NT2/D1 (cell line): ENCODE results near the gene KIF16B.

Experiments
- SUZ12 ChIP-seq: IDR thresholded peaks from 2 replicates; pipeline ENCODE4 v1.6.1; 2011; ENCODE audit not compliant: insufficient read length, insufficient read depth; ENCODE audit errors: extremely low read depth
- ZNF274 ChIP-seq: IDR thresholded peaks from 2 replicates; pipeline ENCODE4 v1.6.1; 2011; ENCODE audit warnings: mild to moderate bottlenecking, low read depth, low read length

DNA sequence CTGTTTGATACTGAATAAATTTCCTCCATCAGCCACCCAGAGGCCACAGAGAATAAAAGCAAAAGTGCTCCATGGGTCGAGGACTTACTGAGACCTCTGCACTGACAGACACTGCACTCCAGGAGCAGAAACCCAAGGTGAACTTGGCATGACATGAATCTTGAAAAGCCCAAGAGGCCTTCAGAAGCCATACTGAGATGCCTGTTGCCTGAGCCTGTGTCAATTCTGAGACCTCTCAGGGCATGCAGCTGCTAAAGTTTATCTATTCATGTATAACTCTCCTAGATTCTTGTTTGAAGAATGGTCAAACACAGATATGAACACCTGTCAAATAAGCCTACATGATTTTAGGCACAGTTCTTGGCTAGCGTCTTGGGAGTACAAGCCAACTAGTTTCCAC lies 145.7 kb downstream of the KIF16B start:
- TF ChIP-seq SUZ12, result no peak
- TF ChIP-seq ZNF274, result no peak
